Measurements from ENCODE around the gene HTN3.
"Not testable (repeated sequence)": the region's sequence is repeated elsewhere in the genome, so short reads cannot be mapped to it uniquely, and the experiment has no call there.

HTN3 gene

DNA sequence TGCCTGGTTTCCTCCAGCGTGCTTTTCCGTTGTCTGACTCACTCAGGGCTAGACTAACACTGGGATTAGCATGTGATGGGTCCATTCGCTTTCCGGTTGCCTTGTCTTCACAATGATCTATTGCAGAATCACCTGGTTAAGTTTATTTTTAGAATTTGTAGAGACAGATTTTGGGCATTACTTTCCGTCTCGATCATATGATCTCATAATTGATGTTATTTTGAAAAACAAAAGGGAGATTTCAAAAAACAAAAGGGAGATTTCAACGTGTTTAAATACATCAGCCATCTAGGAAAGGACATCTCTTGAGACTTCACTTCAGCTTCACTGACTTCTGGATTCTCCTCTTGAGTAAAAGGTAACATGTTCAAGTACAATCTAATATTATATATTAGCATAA lies at the start of gene HTN3:
Gene HTN3, plus strand, starts transcription at position 301 of the 400 bp plus-strand sequence. CDS start 2,282 bp downstream, outside the sequence.
- not testable (repeated sequence) for DNase-seq

DNA sequence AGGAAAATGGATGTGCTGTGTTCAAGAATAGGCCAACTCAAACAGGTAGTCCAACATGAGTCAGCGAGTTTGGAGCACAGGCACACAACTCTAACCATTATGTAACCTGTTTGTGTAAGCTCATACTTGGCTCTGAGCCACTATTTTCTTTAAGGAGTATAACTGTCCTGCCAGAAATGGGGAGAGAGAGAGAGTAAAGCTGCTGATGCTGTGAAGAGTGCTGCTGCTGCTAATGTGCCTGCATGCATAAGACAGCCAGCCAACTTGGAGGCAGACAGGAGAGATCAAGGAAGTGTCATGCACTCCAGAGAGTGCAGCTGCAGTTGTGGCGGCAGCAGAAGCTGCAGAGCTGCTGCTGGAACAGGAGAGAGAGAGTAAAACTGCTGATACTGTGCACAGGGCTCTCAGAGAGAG lies 44.2 kb upstream of the HTN3 start:
- DNase-seq: peak; percentile 78

DNA sequence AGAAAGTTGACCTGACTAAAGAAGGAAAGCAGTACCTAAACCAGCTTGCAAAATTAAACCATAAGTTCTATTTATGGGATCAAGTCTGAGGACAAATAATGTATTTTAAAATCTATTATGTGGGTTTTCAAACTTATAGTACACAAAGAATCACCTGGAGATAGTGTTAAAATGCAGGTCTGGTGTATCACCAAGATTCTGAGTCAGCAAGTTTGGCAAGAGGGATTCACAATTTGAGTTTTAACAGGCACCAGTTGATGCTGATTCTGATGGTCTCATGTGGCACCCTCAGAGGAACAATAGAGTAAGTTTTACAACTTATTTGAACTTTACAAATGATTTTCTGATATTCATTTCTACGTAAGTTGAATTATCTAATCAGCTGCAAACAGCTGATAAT lies 41.6 kb upstream of the HTN3 start:
- DNase-seq: no peak

DNA sequence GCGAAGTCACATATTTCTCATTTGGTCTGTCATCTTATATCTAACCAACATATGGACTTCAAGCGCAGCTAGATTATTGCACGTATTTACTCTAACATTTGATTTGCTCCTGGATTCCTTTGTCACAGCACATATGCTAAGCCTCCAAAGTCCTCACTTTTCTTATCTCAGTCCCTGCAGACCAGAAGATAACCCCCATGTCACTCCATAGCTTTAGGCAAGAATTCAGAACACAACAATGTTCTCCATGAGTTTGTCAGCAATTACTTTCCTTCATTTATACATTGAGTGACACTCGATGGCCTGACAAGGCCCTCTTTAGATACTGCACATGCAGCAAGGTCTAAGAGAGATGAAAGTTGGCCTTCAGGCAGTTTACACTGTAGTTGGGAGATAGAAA lies 37.2 kb upstream of the HTN3 start:
- no peak for DNase-seq

DNA sequence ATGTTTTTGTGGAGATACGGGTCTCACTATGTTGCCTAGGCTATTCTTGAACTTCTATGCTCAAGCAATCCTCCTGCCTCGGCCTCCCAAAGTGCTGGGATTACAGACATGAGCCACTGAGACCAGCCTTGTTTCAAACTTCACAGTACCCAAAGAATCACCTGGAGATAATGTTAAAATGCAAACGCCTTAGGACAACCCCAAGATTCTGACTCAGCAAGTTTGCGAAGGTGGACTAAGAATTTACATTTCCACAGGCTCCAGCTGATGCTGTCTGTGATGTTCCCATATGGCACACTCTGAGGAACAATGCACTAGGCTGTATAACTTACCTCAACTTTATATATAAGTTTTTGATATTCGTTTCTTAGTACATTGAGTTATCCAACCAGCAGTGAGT lies 33.5 kb upstream of the HTN3 start:
- DNase-seq: no peak

DNA sequence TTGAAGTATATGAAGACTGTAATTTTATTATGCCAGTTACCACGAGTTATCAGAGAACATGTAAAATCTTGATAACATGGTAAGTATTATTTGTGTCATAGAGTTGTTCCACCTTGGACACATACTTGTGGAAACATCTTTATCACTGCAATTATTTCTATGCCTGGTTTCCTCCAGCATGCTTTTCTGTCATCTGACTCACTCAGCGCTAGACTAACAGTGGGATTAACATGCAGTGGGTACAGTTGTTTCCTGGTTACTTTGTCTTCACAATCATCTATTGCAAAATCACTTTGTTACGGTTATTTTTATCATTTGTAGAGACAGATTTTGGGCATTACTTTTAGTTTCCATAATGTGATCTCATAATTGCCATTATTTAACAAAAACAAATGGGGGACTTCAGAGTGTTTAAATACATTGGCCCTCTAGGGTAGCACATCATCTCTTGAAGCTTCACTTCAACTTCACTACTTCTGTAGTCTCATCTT lies 32.7 kb upstream of the HTN3 start, which contains the start of gene STATH:
Gene STATH, plus strand, starts transcription at position 441 of the 491 bp plus-strand sequence. CDS start 2,472 bp downstream, outside the sequence.
- no peak for DNase-seq

DNA sequence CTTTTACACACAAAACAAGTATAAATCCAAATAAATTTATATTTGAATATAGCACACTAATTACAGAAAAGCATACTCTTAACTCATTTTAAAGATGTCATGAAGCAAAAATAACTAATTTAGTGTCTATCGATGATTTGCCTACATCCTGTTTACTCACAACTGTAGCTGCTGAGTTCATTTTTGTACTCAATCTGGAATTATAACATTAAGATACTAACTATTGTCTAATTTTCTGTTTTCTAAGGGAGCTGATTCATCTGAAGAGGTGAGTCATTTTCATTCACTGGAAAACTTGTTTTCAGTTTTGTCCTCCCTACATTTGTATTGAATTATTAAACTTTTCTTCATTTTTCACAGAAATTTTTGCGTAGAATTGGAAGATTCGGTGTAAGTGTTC lies 28.8 kb upstream of the HTN3 start:
- DNase-seq: no peak

DNA sequence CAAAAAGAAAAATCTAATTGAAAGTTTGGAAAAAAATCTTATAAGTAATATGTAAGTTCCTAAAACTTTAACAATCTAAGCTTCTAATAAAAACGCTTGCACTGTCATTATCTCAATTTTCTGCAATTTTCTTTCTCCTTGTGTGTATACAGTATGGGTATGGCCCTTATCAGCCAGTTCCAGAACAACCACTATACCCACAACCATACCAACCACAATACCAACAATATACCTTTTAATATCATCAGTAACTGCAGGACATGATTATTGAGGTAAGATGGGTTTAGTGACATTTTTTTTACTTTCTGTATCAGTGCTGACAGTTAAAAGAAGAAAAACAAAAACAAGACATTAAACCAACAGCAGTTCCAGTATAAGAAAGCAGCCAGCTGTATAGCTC lies 27.5 kb upstream of the HTN3 start:
- DNase-seq: no peak

DNA sequence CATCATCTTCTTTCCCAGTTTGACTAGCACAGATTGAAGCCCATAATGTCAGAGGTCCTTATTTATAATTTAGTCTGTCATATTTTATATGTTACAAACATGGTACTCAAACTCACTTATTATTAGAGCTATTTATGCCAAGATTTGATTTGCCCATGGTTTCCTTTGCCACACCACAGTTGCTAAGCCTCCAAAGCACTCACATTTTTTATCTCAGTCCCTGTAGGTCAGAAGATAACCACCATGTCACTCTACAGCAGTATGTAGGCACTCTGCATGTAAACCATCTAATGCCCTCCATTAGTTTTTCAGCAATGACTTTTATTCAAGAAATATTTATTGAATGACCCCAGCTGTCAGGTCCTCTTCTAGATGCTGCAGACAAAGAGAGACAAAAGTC lies 25.8 kb upstream of the HTN3 start:
- DNase-seq: no peak

DNA sequence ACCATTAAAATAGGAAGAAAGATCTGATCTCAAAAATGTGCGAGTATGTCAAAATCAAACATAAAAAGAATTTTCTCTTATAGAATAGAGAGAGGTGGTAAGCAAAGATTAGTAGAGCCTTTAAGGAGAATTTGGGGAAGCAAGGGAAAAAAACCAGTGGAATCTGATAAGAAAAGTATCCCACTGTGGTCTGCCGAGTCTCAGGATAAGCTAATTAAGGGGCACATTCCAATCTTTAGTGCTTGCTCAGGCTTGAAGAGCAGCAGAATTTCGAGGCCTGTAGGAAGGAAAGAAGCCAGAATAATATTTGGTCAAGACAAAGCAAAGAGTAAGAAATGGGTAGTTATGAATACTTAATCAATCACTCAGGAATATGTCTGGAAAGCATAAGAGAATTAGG lies 19.5 kb upstream of the HTN3 start:
- no peak for DNase-seq

DNA sequence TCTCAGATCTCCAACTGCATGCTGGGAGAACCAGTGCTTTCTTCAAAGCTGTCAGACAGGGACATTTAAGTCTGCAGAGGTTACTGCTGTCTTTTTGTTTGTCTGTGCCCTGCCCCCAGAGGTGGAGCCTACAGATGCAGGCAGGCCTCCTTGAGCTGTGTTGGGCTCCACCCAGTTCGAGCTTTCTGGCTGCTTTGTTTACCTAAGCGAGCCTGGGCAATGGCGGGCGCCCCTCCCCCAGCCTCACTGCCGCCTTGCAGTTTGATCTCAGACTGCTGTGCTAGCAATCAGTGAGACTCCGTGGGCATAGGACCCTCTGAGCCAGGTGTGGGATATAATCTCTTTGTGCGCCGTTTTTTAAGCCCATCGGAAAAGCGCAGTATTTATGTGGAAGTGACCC lies 9.3 kb upstream of the HTN3 start:
- not testable (repeated sequence) for DNase-seq

DNA sequence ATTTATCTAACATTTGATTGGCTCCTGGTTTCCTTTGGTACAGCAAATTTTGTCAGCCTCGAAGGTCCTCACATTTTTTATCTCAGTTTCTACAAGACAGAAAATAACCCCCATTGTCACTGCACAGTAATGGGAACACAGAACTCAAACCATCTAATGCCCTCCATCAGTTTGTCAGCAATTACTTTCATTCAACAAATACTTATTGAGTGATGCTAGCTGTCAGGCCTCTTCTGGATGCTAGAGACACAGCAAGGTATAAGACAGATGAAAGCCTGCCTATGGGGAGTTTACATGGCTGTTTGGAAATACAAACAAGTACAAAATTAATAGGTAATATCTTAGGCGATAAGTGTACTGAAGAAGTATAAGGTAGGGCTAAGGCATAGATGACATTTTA lies 5.0 kb upstream of the HTN3 start:
- no peak for DNase-seq

DNA sequence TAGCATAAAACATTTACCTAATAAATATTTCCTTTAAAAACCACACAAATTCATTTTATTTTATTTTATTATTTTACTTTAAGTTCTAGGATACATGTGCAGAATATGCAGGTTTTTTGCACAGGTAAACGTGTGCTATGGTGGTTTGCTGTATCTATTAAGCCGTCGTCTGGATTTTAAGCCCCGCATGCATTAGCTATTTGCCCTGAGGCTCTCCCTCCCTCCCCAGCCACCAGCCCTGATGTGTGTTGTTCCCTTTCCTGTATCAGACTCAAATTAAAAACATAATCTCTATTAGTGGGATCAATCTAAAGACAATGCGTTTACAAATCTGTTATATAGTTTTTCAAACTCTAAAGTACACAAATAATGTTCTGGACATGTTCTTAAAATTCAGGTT lies 1.2 kb upstream of the HTN3 start:
- DNase-seq: no peak

DNA sequence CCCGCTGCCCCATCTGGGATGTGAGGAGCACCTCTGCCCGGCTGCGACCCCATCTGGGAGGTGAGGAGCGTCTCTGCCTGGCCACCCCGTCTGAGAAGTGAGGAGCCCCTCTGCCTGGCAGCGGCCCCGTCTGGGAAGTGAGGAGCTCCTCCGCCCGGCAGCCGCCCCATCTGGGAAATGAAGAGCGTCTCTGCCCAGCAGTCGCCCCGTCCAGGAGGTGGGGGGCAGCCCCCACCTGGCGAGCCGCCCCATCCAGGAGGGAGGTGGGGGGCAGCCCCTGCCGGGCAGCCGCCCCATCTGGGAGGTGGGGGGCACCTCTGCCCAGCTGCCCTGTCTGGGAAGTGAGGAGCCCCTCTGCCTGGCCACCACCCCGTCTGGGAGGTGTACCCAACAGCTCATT lies 9.3 kb downstream of the HTN3 start:
- DNase-seq: not testable (repeated sequence)

DNA sequence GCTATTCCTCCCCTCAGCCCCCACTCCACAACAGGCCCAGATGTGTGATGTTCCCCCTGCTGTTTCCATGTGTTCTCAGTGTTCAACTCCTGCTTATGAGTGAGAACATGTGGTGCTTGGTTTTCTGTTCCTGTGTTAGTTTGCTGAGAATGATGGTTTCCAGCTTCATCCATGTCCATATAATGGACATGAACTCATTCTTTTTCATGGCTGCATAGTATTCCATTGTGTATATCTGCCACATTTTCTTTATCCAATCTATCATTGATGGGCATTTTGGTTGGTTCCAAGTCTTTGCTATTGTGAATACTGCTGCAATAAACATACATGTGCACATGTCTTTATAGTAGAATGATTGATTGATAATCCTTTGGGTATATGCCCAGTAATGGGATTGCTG lies 11.7 kb downstream of the HTN3 start:
- DNase-seq: not testable (repeated sequence)

DNA sequence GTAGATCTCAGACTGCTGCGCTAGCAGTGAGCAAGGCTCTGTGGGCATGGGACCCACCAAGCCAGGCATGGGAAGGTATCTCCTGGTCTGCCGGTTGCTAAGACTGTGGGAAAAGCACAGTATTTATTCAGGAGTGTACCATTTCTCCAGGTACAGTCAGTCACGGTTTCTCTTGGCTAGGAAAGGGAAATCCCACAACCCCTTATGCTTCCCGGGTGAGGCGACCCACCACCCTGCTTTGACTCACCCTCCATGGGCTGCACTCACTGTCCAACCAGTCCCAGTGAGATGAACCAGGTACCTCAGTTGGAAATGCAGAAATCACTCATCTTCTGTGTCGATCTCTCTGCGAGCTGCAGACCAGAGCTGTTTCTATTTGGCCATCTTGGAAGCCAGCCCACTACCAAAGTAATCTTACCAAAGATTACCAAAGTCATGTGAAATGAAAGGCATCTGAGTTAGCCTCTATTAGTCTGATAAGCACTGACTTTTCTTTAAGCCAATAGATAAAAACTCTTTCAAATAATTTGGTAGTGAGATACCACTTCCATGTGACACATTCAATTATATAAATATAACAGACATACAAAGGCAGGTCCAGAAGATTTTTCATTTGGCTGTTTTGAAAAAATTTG lies 13.5 kb downstream of the HTN3 start:
- DNase-seq: no peak

DNA sequence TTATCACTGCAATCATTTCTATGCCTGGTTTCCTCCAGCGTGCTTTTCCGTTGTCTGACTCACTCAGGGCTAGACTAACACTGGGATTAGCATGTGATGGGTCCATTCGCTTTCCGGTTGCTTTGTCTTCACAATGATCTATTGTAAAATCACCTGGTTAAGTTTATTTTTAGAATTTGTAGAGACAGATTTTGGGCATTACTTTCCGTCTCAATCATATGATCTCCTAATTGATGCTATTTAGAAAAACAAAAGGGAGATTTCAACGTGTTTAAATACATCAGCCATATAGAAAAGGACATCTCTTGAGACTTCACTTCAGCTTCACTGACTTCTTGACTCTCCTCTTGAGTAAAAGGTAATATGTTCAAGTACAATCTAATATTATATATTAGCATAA lies 21.9 kb downstream of the HTN3 start, which contains the start of gene HTN1:
Gene HTN1, plus strand, starts transcription at position 301 of the 400 bp plus-strand sequence. CDS start 2,639 bp downstream, outside the sequence.
- DNase-seq: not testable (repeated sequence)

DNA sequence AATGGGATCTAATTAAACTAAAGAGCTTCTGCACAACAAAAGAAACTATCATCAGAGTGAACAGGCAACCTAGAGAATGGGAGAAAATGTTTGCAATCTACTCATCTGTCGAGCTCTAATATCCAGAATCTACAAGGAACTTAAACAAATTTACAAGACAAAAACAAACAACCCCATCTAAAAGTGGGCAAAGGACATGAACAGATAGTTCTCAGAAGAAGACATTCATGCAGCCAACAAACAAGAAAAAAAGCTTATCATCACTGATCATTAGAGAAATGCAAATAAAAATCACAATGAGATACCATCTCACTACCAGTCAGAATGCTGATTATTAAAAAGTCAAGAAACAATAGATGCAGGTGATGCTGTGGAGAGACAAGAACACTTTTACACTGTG lies 28.3 kb downstream of the HTN3 start:
- not testable (repeated sequence) for DNase-seq

DNA sequence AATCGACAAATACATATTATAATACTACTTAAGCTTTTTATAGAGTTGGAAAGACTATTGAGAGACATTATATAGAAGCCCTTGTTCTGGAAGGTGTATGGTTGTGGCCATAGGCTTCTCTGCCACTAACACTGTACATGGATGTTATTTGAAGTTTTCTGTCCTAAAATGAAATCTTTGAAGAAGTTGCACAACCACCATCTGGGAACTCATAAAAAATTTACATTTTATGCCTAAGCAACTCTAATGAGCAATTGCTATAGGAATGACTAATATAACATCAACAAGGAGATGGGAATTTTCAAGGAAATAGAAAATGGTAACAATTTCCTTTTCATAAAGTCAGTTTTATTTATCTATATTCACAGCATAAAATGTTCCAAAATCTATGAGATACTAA lies 29.4 kb downstream of the HTN3 start:
- DNase-seq: no peak

DNA sequence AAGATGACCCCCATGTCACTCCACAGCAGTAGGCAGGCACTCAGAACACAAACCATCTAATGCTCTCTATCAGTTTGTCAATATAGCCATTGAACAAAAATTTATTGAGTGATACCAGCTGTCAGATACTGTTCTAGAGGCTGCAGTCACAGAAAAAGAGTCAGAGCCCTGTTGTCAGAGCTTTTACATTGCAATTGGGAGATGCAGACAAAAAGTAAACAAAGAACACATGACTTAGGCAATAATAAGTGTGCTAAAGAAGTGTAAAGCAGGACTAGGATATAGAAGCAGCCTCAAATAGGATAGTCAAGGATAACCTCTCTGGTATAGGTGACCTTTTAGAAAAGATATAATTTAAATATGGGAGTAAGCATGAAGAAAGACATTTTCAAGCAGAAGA lies 30.9 kb downstream of the HTN3 start:
- no peak for DNase-seq

DNA sequence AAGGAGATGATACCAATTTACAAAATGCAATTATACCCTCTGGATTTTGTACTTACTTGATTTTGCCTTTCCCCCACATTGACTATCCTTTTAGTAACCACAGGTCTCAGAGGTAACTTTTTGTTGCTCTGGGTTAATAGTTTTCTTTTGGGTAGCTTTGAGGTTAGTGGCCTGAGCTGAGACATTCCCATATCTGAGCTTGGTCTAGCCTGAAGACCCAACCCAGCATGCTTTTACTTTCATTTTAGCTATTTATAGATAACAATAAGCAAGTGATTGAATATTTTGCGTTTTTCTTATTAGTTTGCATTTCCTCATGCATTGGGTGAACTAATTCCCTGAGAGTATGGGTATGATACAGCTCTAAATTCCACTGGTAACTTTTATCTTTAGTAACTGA lies 33.7 kb downstream of the HTN3 start:
- no peak for DNase-seq

DNA sequence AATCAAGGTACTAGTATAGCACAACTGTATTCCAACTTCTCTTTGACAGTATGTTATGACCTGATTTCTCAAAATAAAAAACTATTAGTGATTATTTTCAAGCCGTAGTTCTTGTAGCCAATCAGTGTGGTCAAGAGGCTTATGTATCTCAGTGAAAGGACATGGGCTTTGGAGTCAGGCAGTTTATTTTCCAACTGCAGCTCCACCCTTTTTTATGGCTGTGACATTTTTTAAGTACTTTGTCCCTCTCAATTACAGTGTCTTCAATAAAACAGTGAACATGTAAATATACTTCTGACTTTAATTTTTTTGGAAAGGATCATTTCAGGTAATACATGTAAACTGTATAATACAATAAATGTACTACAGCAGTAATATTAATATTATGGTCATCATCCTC lies 51.9 kb downstream of the HTN3 start:
- DNase-seq: no peak
